Measurements from ENCODE around the gene FCHO2.

DNA sequence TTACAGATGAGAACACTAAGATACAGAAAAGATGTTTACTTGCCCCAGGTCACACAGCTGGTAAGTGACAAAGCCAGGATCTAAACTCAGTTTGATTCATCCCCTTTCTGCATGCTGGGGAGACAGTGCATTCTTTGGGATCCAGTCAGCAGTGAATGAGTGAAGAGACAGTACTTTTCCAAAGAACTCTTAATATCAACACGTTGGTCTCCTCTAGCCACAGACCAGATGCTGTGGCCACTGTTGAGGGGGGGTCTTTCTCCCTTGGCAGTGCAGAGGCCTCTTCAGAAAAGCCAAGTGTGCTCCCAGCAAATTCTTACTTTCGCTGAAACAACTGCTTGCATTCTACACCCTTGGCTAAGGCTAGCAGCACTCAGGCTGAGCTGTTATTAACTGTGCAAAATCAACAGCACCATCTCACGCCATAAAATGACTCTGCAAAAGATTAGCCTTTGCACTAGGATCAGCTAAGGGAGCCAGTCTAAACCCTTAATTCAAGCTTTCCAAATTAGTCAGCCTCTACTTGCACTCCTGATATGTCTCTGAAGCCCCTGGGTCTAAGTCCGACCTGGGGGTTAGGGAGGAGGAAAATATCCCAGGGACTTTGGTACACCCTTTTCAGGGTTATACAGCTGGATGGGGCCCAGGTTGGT lies 159.7 kb downstream of the FCHO2 start:
- TF ChIP-seq YY1 (IDR thresholded peaks at IDR 0.05; ENCODE audit: insufficient read depth, insufficient read length) (no peak), ZNF274 (IDR thresholded peaks at IDR 0.05; ENCODE audit: low read depth, low read length) (no peak), SUZ12 (IDR thresholded peaks at IDR 0.05; ENCODE audit: extremely low read depth, insufficient read depth, insufficient read length) (no peak)

Measured in NT2/D1 (cell line).